Vagina (tissue), 2 donors: Measurements from ENCODE around the gene PPP4R3B.

Experiments used
- CTCF ChIP-seq, 3 experiments: fragments of 450-650 bp in 2 of 3; fragments of 200-600 bp in 1 of 3; sonication (generic) in 1 of 3; IDR thresholded peaks; one replicate each; pipeline ENCODE4 v1.5.1; 2017 to 2019; ENCODE audit warnings: antibody characterized with exemption in 3 of 3, mild to moderate bottlenecking in 2 of 3, moderate library complexity in 2 of 3
- POLR2A ChIP-seq, 2 donors: fragments of 450-650 bp; IDR thresholded peaks; one replicate each; pipeline ENCODE4 v1.6.1; 2017; ENCODE audit warnings: antibody characterized with exemption in 2 of 2, mild to moderate bottlenecking in 2 of 2, moderate library complexity in 2 of 2
- POLR2AphosphoS5 ChIP-seq, 2 donors: sonication (generic); formaldehyde crosslinking; IDR thresholded peaks; one replicate each; pipeline ENCODE4 v1.9.0; 2017; ENCODE audit warnings: antibody characterized with exemption in 2 of 2, mild to moderate bottlenecking in 2 of 2, low read depth in 1 of 2; ENCODE audit not compliant: insufficient read depth in 1 of 2

GRCh38 chr2:55585451-55586080 is 31.9 kb downstream of the PPP4R3B start:
- TF ChIP-seq POLR2AphosphoS5 (IDR thresholded peaks at IDR 0.05; ENCODE audit: insufficient read depth in 1 of 2, low read depth in 1 of 2) (no peak), CTCF (IDR thresholded peaks at IDR 0.05) (no peak), POLR2A (IDR thresholded peaks at IDR 0.05) (no peak)
